WTC11 (cell line): ENCODE results near the gene ALG14.

ENCODE experiments used
- CBFB ChIP-seq: sonication (generic); formaldehyde crosslinking; IDR thresholded peaks from 2 replicates; pipeline ENCODE4 v1.8.1; 2022; ENCODE audit warnings: mild to moderate bottlenecking, low read depth, missing genetic modification reagents
- CREM ChIP-seq: sonication (generic); formaldehyde crosslinking; IDR thresholded peaks from 2 replicates; pipeline ENCODE4 v1.8.1; 2022; ENCODE audit warnings: mild to moderate bottlenecking, missing genetic modification reagents, moderate library complexity
- NFYB ChIP-seq: sonication (generic); formaldehyde crosslinking; conservative IDR thresholded peaks from 2 replicates; pipeline ENCODE4 v1.8.0; 2022; ENCODE audit warnings: low read depth, missing genetic modification reagents
- NR2C2 ChIP-seq: sonication (generic); formaldehyde crosslinking; IDR thresholded peaks from 2 replicates; pipeline ENCODE4 v1.8.0; 2022; ENCODE audit warnings: mild to moderate bottlenecking, missing genetic modification reagents
- SMAD3 ChIP-seq: sonication (generic); formaldehyde crosslinking; IDR thresholded peaks from 2 replicates; pipeline ENCODE4 v1.8.0; 2022; ENCODE audit warnings: missing genetic modification reagents, mild to moderate bottlenecking, borderline replicate concordance
- TP53 ChIP-seq: sonication (generic); formaldehyde crosslinking; IDR thresholded peaks from 2 replicates; pipeline ENCODE4 v1.8.1; 2023; ENCODE audit warnings: mild to moderate bottlenecking, missing genetic modification reagents
- ZNF138 ChIP-seq: sonication (generic); formaldehyde crosslinking; conservative IDR thresholded peaks from 2 replicates; pipeline ENCODE4 v1.8.1; 2022; ENCODE audit warnings: mild to moderate bottlenecking, moderate library complexity, missing genetic modification reagents
- ZNF671 ChIP-seq: fragments of 250-450 bp; sonication (Bioruptor Pico); IDR thresholded peaks from 2 replicates; pipeline ENCODE4 v1.8.0; 2021; ENCODE audit warnings: mild to moderate bottlenecking
- TF ChIP-seq, protein P1 (sequence below): fragments of 200-600 bp; IDR thresholded peaks from 2 replicates; pipeline ENCODE4 v1.8.0; 2022; ENCODE audit warnings: antibody characterized with exemption
- TF ChIP-seq, protein P2 (sequence below): sonication (generic); formaldehyde crosslinking; IDR thresholded peaks from 2 replicates; pipeline ENCODE4 v1.8.0; 2022; ENCODE audit warnings: mild to moderate bottlenecking, missing genetic modification reagents
- TF ChIP-seq, protein P3 (sequence below): sonication (generic); formaldehyde crosslinking; IDR thresholded peaks from 2 replicates; pipeline ENCODE4 v1.8.1; 2023; ENCODE audit warnings: mild to moderate bottlenecking, moderate library complexity, missing genetic modification reagents
- TF ChIP-seq, protein P4 (sequence below): sonication (generic); formaldehyde crosslinking; IDR thresholded peaks from 2 replicates; pipeline ENCODE4 v1.8.1; 2023; ENCODE audit warnings: mild to moderate bottlenecking, missing genetic modification reagents, borderline replicate concordance
- TF ChIP-seq, protein P5 (sequence below): sonication (generic); formaldehyde crosslinking; IDR thresholded peaks from 2 replicates; pipeline ENCODE4 v1.8.0; 2022; ENCODE audit warnings: mild to moderate bottlenecking, missing genetic modification reagents

DNA sequence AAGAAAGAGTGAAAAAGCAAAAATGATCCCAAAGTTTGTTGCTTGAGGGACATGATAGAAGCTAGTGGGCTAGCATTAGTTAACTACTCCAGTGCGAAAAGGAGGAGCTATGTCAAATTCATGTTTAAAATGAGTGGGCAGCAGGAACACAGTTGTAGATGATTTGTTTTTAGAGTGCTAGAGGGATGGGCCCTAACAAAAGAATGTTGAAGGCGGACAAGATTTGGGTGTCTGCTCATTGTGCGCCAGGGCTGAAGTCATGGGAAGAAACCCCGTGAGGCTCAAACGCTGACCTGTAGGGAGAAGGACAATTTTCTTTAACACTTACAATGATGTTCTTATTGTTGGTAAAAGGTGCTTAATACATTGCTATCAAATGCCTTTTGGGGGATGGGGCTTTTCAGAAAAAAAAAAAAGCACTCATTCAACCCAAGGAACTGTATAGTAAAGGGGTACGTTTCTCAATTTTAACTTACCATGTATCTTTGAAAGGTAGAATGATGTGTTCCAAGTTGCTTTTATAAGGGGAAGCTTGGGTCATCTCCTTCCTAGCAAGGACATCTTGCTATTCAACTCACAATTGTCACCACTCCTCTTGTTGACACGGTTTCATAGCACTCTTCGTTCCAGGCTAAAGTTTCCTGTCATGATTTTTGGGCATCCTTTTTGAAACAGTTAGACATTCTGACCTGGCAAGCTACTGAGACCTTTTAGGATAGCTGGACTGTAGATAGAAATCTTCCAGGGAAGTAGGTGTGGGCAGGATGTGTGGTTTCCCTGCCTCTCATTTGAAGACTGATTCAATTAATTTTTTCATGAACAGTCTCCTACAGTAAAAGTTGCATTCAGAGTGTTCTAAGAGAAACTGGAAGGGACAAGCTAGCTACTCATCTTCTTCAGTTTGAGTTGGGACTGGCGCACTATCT is 92.8 kb downstream of the ALG14 start:
- no peak for TF ChIP-seq NFYB
- TF ChIP-seq SMAD3 (CRISPR knock-in tag) = no peak
- no peak for TF ChIP-seq CREM
- TF ChIP-seq, protein P1, sequence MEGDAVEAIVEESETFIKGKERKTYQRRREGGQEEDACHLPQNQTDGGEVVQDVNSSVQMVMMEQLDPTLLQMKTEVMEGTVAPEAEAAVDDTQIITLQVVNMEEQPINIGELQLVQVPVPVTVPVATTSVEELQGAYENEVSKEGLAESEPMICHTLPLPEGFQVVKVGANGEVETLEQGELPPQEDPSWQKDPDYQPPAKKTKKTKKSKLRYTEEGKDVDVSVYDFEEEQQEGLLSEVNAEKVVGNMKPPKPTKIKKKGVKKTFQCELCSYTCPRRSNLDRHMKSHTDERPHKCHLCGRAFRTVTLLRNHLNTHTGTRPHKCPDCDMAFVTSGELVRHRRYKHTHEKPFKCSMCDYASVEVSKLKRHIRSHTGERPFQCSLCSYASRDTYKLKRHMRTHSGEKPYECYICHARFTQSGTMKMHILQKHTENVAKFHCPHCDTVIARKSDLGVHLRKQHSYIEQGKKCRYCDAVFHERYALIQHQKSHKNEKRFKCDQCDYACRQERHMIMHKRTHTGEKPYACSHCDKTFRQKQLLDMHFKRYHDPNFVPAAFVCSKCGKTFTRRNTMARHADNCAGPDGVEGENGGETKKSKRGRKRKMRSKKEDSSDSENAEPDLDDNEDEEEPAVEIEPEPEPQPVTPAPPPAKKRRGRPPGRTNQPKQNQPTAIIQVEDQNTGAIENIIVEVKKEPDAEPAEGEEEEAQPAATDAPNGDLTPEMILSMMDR = no peak
- no peak for TF ChIP-seq CBFB (CRISPR knock-in tag)
- no peak for TF ChIP-seq TP53 (CRISPR knock-in tag)
- TF ChIP-seq ZNF138 (CRISPR knock-in tag) = no peak
- TF ChIP-seq, protein P2, sequence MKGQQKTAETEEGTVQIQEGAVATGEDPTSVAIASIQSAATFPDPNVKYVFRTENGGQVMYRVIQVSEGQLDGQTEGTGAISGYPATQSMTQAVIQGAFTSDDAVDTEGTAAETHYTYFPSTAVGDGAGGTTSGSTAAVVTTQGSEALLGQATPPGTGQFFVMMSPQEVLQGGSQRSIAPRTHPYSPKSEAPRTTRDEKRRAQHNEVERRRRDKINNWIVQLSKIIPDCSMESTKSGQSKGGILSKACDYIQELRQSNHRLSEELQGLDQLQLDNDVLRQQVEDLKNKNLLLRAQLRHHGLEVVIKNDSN (CRISPR knock-in tag) = no peak
- TF ChIP-seq, protein P3, sequence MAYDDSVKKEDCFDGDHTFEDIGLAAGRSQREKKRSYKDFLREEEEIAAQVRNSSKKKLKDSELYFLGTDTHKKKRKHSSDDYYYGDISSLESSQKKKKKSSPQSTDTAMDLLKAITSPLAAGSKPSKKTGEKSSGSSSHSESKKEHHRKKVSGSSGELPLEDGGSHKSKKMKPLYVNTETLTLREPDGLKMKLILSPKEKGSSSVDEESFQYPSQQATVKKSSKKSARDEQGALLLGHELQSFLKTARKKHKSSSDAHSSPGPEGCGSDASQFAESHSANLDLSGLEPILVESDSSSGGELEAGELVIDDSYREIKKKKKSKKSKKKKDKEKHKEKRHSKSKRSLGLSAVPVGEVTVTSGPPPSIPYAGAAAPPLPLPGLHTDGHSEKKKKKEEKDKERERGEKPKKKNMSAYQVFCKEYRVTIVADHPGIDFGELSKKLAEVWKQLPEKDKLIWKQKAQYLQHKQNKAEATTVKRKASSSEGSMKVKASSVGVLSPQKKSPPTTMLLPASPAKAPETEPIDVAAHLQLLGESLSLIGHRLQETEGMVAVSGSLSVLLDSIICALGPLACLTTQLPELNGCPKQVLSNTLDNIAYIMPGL (CRISPR knock-in tag) = no peak
- no peak for TF ChIP-seq ZNF671 (CRISPR knock-in tag)
- TF ChIP-seq, protein P4, sequence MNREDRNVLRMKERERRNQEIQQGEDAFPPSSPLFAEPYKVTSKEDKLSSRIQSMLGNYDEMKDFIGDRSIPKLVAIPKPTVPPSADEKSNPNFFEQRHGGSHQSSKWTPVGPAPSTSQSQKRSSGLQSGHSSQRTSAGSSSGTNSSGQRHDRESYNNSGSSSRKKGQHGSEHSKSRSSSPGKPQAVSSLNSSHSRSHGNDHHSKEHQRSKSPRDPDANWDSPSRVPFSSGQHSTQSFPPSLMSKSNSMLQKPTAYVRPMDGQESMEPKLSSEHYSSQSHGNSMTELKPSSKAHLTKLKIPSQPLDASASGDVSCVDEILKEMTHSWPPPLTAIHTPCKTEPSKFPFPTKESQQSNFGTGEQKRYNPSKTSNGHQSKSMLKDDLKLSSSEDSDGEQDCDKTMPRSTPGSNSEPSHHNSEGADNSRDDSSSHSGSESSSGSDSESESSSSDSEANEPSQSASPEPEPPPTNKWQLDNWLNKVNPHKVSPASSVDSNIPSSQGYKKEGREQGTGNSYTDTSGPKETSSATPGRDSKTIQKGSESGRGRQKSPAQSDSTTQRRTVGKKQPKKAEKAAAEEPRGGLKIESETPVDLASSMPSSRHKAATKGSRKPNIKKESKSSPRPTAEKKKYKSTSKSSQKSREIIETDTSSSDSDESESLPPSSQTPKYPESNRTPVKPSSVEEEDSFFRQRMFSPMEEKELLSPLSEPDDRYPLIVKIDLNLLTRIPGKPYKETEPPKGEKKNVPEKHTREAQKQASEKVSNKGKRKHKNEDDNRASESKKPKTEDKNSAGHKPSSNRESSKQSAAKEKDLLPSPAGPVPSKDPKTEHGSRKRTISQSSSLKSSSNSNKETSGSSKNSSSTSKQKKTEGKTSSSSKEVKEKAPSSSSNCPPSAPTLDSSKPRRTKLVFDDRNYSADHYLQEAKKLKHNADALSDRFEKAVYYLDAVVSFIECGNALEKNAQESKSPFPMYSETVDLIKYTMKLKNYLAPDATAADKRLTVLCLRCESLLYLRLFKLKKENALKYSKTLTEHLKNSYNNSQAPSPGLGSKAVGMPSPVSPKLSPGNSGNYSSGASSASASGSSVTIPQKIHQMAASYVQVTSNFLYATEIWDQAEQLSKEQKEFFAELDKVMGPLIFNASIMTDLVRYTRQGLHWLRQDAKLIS (CRISPR knock-in tag) = no peak
- TF ChIP-seq NR2C2 (CRISPR knock-in tag) = no peak
- TF ChIP-seq, protein P5, sequence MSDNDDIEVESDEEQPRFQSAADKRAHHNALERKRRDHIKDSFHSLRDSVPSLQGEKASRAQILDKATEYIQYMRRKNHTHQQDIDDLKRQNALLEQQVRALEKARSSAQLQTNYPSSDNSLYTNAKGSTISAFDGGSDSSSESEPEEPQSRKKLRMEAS (CRISPR knock-in tag) = no peak
